ENCODE results near the gene GJB5.

The GJB5 gene

GRCh38 chr1:34796990-34797389 lies 42.1 kb downstream of the GJB5 start:
- DNase-seq, result no peak

GRCh38 chr1:34800214-34800613 lies 45.4 kb downstream of the GJB5 start:
- DNase-seq, result no peak

- no peak for DNase-seq
These were observed 48.9 kb downstream of the GJB5 start for GRCh38 chr1:34803770-34804169.

- no peak for DNase-seq
These were observed 51.5 kb downstream of the GJB5 start for GRCh38 chr1:34806396-34806795.
